ENCODE data around the gene RABGAP1.

- TF ChIP-seq CTCF (conservative IDR thresholded peaks at IDR 0.05; ENCODE audit: low read depth in 2 of 2) (peak; percentile 48 to 56), POLR2AphosphoS5 (IDR thresholded peaks at IDR 0.05; ENCODE audit: low read depth) (no peak)
Measured at GRCh38 chr9:122991370-122991830, 50.6 kb downstream of the RABGAP1 start.

All from GM23338 (cell line).